ENCODE data around the gene CCDC63.

Gene CCDC63

DNA sequence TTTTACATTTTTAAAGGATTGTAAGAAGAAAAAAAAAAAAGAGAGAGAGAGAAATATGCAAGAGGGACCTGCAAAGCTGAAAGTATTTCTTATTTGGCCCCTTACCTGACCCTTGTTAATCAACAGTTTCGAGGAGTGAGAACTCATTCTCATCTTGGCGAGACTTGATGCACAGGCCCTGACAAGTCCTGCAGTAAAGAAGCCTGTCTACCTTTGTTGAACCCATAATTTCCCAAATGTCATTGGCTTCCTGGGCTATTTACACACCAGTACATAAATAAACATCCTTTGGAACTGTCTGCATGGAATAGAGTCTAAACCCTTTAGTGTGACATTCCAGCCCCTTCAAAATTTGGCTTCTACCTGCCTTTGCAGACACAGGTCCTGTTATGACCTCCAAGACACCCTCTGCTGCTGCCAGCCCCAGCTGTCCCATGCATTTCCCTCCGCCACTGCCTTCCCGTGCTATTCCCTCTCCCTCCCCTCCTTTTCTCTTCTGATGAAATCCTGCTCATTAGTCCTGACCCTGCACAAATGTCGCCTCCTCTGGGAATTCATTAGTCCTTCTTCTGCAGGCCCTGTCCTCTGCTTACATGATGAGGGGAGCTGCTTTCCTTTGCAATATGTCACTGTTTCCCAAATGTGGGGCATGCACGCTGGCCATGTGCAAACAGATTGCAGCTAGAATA, 38.5 kb downstream of the CCDC63 start:
- no peak for DNase-seq (ENCODE audit: low spot score)

DNA sequence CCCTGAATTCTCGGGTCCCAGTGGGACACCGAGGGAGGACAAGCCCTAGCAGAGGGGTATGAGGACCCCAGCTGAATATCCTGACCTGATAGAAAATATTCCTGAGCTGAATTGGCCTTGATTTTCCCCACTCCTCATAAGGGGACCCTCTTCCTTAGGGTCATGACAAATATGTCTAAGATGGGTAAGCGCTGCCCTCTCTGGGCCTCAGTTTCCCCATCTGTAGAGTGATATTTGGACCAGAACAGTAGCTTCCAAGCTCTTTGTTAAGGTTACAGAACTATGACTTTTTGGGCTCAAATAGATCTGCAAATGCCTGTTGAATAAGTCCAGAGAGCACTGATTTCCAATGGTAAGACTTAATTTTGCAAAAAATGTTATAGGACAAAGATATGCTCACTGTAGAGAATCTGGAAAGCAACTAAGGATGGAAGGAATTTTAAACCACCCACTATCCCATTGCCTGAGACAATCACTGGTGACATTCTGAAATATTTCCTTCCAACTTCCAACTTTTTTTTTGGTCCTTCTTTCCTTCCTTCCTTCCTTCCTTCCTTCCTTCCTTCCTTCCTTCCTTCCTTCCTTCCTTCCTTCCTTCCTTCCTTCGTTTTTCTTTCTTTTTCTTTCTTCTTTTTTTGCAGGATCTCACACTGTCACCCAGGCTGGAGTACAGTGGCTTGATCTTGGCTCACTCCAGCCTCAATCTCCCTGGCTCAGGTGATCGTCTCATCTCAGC, 41.6 kb downstream of the CCDC63 start:
- no peak for DNase-seq (ENCODE audit: low spot score)

DNA sequence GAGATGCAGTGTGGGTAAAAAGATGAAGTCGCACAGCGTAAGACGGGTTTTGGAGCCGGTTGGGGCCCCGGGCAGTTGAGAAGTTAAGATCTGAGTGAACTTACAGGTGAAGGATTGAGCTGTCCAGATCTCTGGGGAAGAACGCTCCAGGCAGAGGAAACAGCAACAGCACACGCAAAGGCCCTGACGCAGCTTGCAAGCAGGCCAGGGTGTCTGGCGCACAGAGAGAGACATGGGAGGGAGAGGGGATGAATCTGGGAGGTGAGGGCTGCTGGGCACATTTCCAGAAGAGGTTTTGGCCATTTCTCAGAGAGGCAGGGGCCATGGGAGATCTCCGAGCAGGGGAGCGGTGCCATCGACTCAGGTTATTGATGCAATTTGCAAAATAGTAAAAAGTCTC, 42.6 kb downstream of the CCDC63 start:
- no peak for DNase-seq (ENCODE audit: low spot score)

DNA sequence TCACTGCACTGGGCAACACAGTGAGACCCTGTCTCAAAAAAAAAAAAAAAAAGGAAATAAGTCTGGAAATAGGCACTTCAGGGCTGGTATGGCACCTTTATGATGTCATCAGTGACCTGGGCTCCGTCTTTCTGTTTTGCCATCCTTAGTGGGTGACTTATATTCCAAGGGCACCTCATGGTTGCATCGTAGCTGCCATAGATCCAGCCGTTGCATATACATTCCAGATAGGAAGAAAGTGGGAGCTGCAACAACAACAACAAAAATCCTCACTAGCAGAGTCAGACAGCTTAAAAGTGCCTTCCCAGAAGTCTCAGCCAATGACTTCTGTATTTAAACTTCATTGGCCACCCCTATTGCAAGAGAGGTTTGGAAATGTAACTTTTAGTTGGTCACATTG, 47.2 kb downstream of the CCDC63 start:
- no peak for DNase-seq (ENCODE audit: low spot score)

DNA sequence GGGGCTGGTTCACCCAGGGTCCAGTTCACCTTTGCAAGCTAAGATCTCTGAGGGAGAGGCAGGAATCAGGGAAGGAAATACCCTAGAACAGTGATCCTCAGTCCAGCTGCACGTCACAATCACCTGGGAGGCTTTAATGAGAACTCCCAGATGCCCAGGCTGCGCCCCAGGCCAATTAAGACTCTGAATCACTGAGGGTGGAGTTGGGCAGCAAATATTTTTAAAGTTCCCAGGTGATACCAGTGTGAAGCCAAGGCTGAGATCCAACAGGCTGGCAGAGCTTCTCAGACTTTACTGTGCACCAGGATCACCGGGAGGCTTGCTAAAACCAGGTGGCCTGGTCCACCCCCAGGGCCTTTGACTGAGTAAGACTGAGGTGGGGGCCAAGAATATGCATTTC, 49.8 kb downstream of the CCDC63 start:
- no peak for DNase-seq (ENCODE audit: low spot score)

DNA sequence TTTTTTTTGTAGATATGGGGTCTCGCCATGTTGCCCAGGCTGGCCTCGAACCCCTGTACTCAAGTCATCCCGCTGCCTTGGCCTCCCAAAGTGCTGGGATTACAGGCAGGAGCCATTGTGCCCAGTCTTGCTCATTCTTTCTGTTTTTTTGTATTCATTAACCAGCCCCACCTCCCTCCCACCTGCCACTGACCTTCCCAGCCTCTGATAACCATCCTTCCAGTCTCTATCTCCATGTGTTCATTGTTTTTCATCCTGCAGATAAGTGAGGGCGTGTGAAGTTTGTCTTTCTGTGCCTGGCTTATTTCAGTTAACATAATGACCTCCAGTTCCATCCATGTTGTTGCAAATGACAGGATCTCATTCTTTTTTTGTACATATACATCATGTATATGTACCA, 54.6 kb downstream of the CCDC63 start:
- no peak for DNase-seq (ENCODE audit: low spot score)

DNA sequence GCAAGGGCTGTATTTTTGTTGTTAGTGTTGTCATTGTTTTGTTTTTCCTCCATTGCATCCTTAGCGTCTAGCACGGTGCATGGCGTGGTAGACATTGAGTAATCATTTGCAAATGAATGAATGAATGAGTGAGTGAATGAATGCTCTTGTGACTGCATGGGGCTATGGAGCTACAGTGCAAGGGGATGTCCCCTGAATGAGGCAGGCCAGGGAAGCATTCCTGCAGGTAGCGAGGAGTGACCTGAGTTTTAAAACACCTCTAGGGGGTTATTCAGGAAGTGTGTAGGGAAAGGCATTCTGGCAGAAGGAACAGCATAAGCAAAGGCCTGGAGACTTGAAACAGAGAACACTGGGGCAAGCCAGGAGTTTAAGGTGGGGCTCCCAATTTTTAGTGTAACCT, 56.7 kb downstream of the CCDC63 start:
- DNase-seq (ENCODE audit: low spot score) = no peak

DNA sequence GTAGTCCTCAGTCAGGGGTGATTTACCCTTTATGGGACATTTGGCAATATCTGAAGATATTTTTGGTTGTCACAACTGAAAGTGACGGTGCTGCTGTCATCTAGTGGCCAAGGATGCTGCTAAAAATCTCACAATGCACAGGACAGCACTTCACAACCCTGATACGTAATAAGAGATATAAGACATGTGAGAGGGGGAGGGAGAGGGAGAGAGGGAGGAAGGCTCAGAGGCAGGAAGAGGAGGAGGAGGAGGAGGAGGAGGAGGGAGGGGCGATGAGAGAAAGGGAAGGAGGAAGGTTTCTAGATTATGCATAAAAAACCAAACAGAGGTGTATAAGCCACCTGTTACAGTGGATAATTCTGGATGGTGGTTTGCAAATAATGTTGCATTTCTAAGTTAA, 59.3 kb downstream of the CCDC63 start:
- DNase-seq (ENCODE audit: low spot score) = no peak

DNA sequence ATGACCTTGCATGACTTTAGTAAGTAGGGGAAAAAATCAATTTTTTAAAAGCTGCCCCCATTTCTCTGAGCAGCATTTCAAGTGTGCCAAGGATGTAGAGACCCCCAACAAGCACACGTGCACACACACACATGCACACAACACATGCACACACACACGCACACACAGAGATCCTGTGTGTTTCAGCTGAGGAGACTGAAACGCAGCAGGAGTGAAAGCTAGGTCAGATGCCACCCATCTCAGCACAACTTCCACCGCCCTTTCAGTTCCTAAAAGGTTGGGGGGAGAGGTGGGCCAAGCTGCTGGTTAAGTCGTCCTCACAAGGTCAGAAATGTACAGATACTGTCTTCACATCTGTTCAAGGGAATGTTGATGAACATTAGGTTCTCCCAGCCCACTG, 59.7 kb downstream of the CCDC63 start:
- DNase-seq (ENCODE audit: low spot score) = no peak

DNA sequence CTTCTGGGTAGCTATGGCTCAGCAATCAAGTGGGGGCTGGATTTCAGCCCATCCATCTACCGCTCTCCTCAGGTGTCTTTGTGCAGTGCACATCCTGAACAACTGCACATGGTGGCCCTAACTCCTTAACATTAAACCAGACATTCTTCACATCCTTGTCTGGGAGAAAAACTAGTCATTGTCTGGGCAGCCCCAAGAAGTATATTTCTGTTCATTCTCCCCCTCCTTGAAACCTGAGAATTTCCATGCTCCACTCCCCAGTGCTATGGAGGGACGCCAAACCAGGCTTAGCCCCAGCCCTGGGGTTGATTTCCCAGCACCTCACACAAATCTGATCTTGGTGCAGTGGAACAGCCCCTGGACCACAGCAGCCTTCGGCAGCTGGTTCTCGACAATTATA, 60.2 kb downstream of the CCDC63 start:
- DNase-seq (ENCODE audit: low spot score) = no peak

DNA sequence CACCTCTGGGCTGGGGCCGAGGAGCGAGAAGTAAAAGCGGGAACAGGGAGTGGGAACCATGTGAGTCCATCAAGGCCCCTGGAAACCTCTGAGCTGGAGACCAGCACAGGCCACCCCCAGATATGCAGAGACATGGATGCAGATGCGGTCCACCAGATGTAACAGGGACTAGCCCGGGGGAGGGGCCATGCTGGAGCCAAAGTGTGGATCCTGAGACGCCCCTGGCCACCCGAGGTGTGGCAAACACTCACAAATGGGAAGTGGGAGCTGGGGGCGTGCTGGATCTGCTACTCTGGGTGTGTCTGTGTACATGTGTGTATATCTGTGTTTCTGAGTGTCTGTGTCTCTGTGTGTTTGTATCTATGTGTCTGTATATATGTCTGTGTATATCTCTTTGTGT, 60.8 kb downstream of the CCDC63 start:
- no peak for DNase-seq (ENCODE audit: low spot score)

DNA sequence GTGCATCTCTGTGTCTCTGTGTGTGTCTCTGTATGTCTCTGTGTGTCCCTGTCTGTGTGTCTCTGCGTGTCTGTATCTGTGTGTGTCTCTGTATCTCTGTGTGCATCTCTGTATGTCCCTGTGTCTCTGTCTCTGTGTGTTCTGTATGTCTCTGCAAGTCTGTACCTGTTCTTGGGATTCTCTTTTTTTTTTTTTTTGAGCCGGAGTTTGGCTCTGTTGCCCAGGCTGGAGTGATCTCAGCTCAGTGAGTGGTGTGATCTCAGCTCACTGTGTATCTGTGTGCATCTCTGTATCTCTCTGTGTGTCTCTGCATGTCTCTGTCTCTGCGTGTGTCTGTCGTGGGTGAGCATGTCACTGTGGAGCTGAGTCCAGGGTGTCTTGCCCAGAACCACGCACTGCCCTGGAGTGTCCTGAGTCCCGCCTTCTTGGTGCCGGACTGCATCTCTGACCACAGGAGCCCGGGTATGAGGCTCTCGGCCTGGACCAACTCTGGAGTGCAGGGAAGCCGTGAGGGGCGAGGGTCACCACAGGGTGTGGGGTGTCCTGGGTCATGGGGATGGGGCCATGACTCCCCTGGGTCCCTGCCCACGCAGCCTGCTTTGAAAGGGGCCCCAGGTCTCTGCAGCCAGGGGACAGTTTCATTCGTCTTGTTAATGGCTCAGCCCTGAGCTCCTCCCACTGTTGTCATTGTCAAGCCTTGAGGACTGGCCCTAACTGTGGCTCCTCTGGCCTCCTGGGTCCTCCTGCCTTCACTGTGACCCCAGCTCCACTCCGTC, 61.8 kb downstream of the CCDC63 start:
- no peak for DNase-seq (ENCODE audit: low spot score)

DNA sequence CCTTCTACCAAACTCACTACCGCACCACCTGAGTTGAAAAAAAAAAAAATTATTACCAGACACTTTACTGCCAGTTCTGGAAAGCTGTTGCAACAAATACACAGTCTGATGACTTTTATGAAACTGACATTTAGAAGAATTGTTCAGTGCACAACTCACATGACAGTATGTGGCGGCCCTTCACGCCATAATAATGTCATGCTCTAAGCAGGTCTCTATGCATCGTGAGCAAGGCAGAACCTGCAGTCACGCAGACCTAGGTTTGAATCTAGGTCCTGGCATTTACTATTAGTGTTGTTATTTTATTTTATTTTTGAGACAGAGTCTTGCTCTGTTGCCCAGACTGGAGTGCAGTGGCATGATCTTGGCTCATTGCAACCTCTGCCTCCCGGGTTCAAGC, 65.5 kb downstream of the CCDC63 start:
- no peak for DNase-seq (ENCODE audit: low spot score)

DNA sequence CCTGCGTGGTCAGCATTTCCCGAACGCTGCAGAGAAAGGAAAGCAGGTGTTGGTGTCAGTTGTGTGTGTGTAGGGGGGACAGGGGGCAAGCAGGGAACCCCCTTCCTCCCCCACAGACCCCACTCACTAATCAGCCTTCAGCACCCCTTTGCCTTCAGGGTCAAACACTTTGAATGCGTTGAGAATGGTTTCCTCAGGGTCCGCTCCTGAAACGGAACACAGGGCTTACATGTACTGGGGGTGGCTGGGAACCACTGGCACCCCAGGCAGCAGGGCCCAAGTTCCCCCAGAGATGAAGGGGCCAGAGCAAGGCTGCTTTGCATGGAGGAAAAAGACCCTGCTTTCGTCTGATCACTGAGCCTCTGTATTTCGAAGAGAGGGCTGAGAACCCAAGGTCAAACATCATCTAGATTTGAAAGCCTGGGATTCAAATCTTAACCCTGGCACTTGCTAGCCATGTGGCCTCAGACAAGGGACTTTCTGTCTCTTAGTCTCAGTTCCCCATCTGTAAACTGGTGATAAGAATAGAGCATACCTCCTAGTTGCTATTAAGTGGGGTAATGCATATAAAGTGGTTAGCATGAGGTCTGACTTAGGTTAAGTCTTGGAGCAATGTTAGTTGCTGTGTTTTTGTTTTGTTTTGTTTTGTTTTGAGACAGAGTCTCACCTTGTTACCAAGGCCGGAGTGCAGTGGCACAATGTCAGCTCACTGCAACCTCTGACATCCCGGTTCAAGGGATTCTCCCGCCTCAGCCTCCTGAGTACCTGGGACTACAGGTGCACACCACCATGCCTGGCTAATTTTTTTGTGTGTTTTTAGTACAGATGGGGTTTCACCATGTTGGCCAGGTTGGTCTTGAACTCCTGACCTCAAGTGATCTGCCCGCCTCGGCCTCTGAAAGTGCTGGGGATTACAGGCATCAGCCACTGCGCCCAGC, 66.6 kb downstream of the CCDC63 start:
- DNase-seq (ENCODE audit: low spot score) = no peak

DNA sequence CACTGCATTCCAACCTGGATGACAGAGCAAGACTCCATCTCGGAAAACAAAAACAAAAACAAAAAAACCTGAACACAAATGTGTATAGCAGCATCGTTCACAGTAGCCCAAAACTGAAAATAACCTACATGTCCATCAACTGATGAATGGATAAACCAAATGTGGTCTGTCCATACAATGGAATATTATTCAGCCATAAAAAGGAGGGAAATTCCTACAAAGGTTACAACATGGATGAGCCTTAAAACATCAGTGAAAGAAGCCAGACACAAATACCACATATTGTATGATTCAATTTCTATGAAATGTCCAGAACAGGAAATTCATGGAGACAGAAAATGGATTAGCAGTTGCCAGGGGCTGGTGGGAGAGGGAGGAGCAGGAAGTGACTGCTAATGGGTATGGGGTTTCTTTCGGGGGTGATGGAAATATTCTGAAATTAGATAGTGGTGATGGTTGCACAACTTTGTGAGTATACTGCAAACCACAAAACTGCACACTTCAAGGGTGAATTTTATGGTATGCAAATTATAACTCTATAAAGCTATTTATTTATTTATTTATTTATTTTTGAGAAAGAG, 69.6 kb downstream of the CCDC63 start:
- no peak for DNase-seq (ENCODE audit: low spot score)

DNA sequence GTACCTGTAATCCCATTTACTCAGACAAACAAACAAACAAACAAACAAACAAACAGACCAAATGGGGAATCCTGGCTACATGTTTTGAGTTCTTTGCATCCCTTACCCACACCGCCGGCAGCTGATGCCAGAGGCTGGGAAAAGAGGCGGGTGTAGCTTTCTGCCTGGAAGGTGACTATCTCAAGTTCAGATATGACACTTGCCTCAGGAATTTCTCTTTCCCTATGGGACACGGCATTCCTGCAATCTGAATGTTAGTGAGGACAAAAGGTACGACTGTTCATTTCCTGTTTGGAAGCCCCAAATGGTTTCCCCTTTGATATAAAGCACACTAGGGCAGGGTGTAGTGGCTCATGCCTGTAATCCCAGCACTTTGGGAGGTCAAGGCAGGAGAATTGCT, 70.7 kb downstream of the CCDC63 start:
- no peak for DNase-seq (ENCODE audit: low spot score)

DNA sequence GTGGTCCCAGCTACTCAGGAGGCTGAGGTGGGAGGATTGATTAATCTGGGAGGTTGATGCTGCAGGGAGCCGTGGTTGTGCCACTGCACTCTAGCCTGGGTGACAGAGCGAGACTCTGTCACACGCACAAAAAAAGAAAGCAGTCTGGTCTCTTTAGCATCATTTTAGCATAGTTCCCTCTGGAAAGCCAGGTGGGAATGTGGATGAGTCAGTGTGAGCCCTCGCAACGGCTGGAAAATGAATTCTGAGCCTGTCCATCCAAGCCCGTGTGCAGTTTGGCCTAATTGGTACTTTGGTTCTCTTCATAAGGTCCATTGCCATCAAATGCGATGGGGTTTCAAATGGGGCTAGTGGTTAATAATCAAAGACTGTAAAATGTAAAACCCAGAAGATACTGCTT, 71.2 kb downstream of the CCDC63 start:
- no peak for DNase-seq (ENCODE audit: low spot score)

DNA sequence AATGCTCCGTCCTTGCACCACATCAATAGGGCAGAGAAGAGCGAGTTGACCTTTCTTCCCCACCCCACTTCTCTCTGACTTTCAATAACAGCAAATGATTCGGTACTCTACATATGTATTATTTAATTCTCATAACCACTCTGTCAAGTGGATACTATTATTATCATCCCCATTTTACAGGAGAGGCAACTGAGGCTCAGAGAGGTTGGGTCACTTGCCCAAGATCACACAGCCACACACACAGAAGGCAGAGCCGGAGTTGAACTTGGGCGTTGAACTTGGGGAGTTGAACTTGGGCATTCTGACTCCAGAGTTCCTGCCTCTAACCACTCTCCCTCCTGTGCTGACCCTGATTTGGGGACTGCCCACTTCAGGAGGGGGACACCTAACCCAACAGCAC, 72.9 kb downstream of the CCDC63 start:
- DNase-seq (ENCODE audit: low spot score) = no peak

DNA sequence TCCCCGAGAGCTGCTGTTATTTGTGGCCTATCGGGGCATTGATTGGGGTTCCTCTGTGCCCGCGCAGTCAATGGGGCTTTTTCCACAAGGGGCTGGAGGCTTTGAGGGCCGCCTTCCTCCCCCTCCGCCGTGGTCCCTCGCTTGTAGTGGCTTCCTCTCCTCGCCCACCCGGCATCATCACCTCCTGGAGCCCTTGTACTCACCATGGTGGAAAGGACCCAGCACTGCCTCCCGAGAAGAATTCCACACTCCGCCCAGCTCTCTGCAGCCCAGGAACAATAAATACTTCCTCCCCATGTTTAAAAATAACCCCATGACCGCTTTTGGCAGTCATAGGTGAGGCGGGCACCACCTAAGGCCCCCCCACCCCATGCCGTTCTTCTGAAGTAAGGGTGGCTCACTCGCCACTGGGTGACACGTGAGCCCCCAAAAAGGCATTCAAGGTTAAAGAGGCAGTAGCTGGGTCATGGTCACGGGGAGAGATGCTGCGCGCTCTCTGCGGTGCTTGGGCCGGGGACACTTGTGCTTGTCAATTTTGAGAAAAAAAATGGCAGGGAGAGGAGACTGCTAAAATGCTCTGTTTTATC, 73.6 kb downstream of the CCDC63 start, which contains the start of gene MYL2:
TSS of gene MYL2 (minus strand) at position 256 of the 587 bp plus-strand sequence. CDS start at position 206, 50 bp downstream.
- DNase-seq (ENCODE audit: low spot score) = no peak

DNA sequence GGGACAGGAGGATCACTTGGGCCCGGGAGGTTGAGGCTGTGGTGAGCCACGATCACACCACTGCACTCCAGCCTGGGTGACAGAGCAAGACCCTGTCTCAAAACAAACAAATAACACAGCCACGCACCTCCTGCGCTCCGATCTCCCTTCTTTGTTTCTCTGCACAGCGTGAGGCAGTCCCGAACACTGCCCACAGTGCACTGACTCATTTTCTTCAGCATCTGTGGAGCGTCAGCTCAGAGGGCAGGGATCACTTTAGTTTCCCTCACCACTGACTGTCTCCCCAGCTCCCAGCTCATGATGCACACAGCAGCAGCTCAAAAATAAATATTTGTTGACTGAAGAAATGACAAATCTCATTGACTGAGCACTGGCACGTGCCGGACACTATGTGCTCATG, 74.5 kb downstream of the CCDC63 start:
- no peak for DNase-seq (ENCODE audit: low spot score)

DNA sequence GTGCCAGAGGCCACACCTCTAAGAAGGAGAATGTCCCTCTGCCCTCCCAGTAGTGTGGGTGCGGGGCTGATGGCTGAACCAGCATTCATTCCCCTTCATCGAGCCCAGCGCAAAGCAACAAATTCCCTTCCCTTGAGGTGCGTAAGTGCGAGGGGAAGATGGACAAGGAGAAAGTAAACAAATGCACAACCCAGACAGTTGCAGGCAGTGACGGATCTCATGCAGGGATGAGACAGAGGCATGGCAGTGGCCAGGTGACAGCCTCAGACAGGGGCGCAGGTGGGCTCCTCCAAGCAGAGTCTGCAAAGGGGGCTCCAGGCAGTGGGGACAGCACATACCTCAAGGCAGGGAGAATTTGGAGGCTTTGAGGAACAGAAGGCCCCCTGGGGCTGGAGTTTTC, 75.9 kb downstream of the CCDC63 start:
- no peak for DNase-seq (ENCODE audit: low spot score)

Data from CD4-positive, alpha-beta T cell treated with Interleukin-15 for 4 hours (primary cell).